Neural crest cell (in vitro differentiated cells): ENCODE data around the gene MTF1. TPM values are rescaled to one million over a fixed set of nuclear protein-coding genes. Genes with fewer than 3 reads are reported as not detected.

Source experiments
- DNase-seq: peaks from one replicate; pipeline ENCODE4 v3.0.0; 2021; ENCODE audit warnings: low read depth, mixed read lengths, low spot score
- H3K27ac Mint-ChIP-seq: one replicate; pipeline ENCODE4 v1.8.0; 2021; ENCODE audit warnings: mild to moderate bottlenecking, mixed read lengths; ENCODE audit not compliant: unreplicated experiment
- H3K27me3 Mint-ChIP-seq: 2 replicates; pipeline ENCODE4 v1.8.0; 2021; ENCODE audit warnings: low read depth, mild to moderate bottlenecking, mixed read lengths
- H3K36me3 Mint-ChIP-seq: 2 replicates; pipeline ENCODE4 v1.8.0; 2021; ENCODE audit warnings: low read depth, mild to moderate bottlenecking, mixed read lengths
- H3K4me1 Mint-ChIP-seq: 2 replicates; pipeline ENCODE4 v1.8.0; 2021; ENCODE audit warnings: mixed read lengths
- H3K4me3 Mint-ChIP-seq: one replicate; pipeline ENCODE4 v1.8.0; 2021; ENCODE audit warnings: mild to moderate bottlenecking, mixed read lengths
- H3K9me3 Mint-ChIP-seq: 2 replicates; pipeline ENCODE4 v1.8.0; 2021; ENCODE audit warnings: mixed read lengths
- CTCF ChIP-seq: fragments of 200-600 bp; sonication (generic); conservative IDR thresholded peaks from 2 replicates; pipeline ENCODE4 v1.5.0; 2021; ENCODE audit warnings: antibody characterized with exemption, mild to moderate bottlenecking
- total RNA-seq: library from RNA; stranded (reverse); gene quantifications from 2 replicates; pipeline ENCODE4 v1.2.1, GENCODE V29; 2021

Gene MTF1
- total RNA-seq, 1 donor from 2014 or later = 19.9 TPM

GRCh38 chr1:37808369-37809319, 50.7 kb downstream of the MTF1 start:
- H3K27ac Mint-ChIP-seq = peak overlapping the region; percentile 94
- DNase-seq = peak; percentile 61
- TF ChIP-seq CTCF = no peak
- H3K4me3 Mint-ChIP-seq = peak overlapping the region; percentile 95
- peaks cover 8% of the 10 kb centered on the region for H3K36me3 Mint-ChIP-seq
- H3K9me3 Mint-ChIP-seq = no peaks in the 10 kb centered on the region
- H3K4me1 Mint-ChIP-seq = peaks cover 18% of the 10 kb centered on the region
- H3K27me3 Mint-ChIP-seq = no peaks in the 10 kb centered on the region

DNA sequence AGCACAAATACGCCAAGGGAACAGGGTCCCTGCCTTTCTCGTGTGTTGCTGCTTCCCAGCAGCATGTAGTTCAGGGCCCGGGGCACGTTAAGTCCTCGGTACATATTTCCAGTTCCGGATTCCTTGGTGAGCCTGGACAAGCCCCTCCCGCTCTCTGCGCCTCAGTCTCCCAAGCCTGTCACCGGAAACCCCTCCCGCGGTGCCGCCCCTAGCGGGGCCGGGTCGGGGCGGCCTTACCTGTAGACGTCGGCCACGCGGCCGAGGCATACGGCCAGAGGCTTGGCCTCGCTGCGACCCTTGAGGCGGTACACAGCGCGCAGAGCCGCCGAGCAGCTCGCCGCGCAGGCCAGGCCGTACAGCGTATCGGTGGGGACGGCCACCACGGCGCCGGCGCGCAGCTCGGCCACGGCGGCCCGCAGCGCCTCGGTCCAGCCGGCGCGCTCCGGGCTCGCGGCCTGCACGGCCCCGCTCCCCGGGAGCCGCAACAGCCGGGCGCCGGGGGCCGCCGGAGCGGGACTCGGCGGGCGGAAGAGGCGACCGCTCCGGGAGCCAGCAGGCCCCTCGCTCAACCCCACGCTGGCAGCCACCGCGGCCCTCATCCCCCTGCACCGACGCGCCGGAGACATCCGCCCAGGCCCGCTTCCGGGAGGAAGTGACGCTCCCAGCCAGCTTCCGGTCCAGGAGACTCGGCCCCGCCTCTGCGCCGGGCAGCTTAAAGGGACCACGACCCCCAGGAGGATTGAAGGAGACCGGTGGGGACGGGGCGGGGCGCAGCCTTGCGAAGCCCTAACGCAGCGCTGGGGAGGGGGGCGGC, 51.6 kb downstream of the MTF1 start, which contains the start of the genes C1orf122 and YRDC:
Gene C1orf122 (plus strand): TSS at position 236 of the 814 bp plus-strand sequence. CDS start 615 bp downstream, outside the sequence.
Gene YRDC (minus strand): TSS at position 654 of the 814 bp plus-strand sequence. CDS start 28 bp downstream, at position 626.
- peak; percentile 91 for DNase-seq
- Mint-ChIP-seq H3K27ac (peak within 1 kb of the TSS; percentile 94), H3K36me3 (peaks cover 8% of the 10 kb centered on the region), H3K27me3 (no peaks in the 10 kb centered on the region), H3K4me3 (peak within 1 kb of the TSS; percentile 95), H3K4me1 (peaks cover 18% of the 10 kb centered on the region), H3K9me3 (no peaks in the 10 kb centered on the region)
- TF ChIP-seq CTCF = no peak

DNA sequence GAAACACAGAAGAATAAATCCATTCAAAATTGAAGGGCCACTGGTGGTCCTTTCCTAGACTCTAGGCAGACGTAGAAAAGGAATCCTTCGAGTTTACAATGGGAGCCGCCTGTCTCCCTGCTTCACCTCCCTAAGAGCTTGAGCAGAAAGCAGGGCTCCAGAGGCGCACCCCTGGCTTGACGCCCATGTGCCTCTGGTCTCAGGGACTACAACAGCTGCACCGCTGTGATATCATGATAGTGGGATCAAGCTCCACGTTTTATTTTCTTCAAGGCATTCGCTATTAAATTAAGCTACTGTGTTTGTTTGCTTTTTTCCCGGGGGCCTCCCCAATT, 52.2 kb downstream of the MTF1 start:
- Mint-ChIP-seq H3K4me3 (peak overlapping the region; percentile 88), H3K4me1 (peaks cover 18% of the 10 kb centered on the region), H3K36me3 (peaks cover 12% of the 10 kb centered on the region), H3K27ac (no peak overlapping the region), H3K27me3 (no peaks in the 10 kb centered on the region), H3K9me3 (no peaks in the 10 kb centered on the region)
- TF ChIP-seq CTCF = no peak
- DNase-seq = no peak

DNA sequence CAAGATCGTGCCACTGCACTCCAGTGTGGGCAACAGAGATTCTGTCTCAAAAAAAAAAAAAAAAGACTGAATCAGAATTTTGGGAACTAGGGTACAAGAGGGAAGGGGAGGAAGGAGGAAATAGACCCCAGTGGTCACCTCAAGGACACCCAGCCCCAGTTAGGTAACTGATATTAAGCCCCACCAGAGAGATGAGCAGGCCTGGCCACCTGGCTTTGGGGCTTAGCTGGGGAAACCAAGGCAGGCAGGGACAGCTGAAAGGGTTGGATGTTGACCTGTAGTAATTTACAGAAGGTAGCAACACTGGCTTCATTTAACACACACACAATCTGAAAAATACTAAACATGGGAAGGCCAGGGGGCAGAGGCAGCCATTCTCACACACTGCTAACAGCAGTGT, 57.0 kb downstream of the MTF1 start:
- DNase-seq = no peak
- Mint-ChIP-seq H3K9me3 (no peaks in the 10 kb centered on the region), H3K36me3 (peaks cover 14% of the 10 kb centered on the region), H3K27ac (no peak overlapping the region), H3K27me3 (no peaks in the 10 kb centered on the region), H3K4me1 (peaks cover 5% of the 10 kb centered on the region), H3K4me3 (peak overlapping the region; percentile 47)
- no peak for TF ChIP-seq CTCF

- TF ChIP-seq CTCF = no peak
- Mint-ChIP-seq H3K4me1 (peaks cover 14% of the 10 kb centered on the region), H3K9me3 (no peaks in the 10 kb centered on the region), H3K36me3 (peaks cover 7% of the 10 kb centered on the region), H3K4me3 (peak overlapping the region; percentile 27), H3K27ac (no peak overlapping the region), H3K27me3 (peaks cover 18% of the 10 kb centered on the region)
- no peak for DNase-seq
Measured at GRCh38 chr1:37797750-37798345, 61.5 kb downstream of the MTF1 start.
